Right atrium auricular region (tissue), 2 donors: ENCODE results near the gene TMEM151A. TPM values are rescaled to one million over a fixed set of nuclear protein-coding genes. Genes with fewer than 3 reads are reported as not detected.
"Not testable (repeated sequence)": the region's sequence is repeated elsewhere in the genome, so short reads cannot be mapped to it uniquely, and the experiment has no call there.

Source experiments
- DNase-seq: peaks from one replicate; pipeline ENCODE4 v3.0.0-alpha.2; 2019; ENCODE audit warnings: low spot score
- H3K27ac ChIP-seq, 2 donors: fragments of 200-600 bp; sonication (generic); 1 replicate in 1 of 2; 2 replicates in 1 of 2; pipeline ENCODE4 v1.5.1; 2016 to 2019
- H3K27me3 ChIP-seq, 2 donors: fragments of 200-600 bp; sonication (generic); one replicate each; pipeline versions ENCODE4 v1.5.1 to v1.6.0; 2017 to 2019
- H3K36me3 ChIP-seq: fragments of 200-600 bp; sonication (generic); one replicate; pipeline ENCODE4 v1.5.1; 2016
- H3K4me1 ChIP-seq, 2 donors: fragments of 200-600 bp; sonication (generic); one replicate each; pipeline versions ENCODE4 v1.5.1 to v1.6.0; 2017 to 2019
- H3K4me3 ChIP-seq, 2 donors: fragments of 200-600 bp; sonication (generic); 1 replicate in 1 of 2; 2 replicates in 1 of 2; pipeline ENCODE4 v1.5.1; 2017 to 2019; ENCODE audit warnings: mild to moderate bottlenecking in 1 of 2, moderate library complexity in 1 of 2
- H3K9me3 ChIP-seq, 2 donors: fragments of 200-600 bp; sonication (generic); one replicate each; pipeline ENCODE4 v1.5.1; 2019
- CTCF ChIP-seq, 2 donors: fragments of 200-600 bp; sonication (generic); IDR thresholded peaks; one replicate each; pipeline ENCODE4 v1.5.1; 2019; ENCODE audit warnings: antibody characterized with exemption in 2 of 2
- total RNA-seq, 2 donors: library from RNA; depleted of rRNA; stranded (reverse); fragments of >200 nt; gene quantifications; one replicate each; pipeline ENCODE4 v1.1.0, GENCODE V29; 2016

The TMEM151A gene
- total RNA-seq, 2 donors from 2014 or later, result 1.4 to 5.5 TPM

- no peak for DNase-seq
- Histone ChIP-seq H3K4me1 (peaks cover 0 to 61% of the 10 kb centered on the region in 2 donors), H3K4me3 (peak overlapping the region; percentile 33 to 58), H3K36me3 (no peaks in the 10 kb centered on the region), H3K27me3 (no peaks in the 10 kb centered on the region), H3K27ac (peak overlapping the region; percentile 78 to 90), H3K9me3 (no peaks in the 10 kb centered on the region)
- TF ChIP-seq CTCF (IDR thresholded peaks at IDR 0.05), result no peak
These were observed 25.6 kb downstream of the TMEM151A start for GRCh38 chr11:66317322-66317722.

GRCh38 chr11:66317723-66318599 lies 26.3 kb downstream of the TMEM151A start:
- Histone ChIP-seq H3K9me3 (no peaks in the 10 kb centered on the region), H3K36me3 (no peaks in the 10 kb centered on the region), H3K4me1 (peaks cover 0 to 59% of the 10 kb centered on the region in 2 donors), H3K27me3 (no peaks in the 10 kb centered on the region), H3K4me3 (no peak overlapping the region), H3K27ac (peak overlapping the region; percentile 78 to 90)
- no peak for TF ChIP-seq CTCF (IDR thresholded peaks at IDR 0.05)
- peak; percentile 93 for DNase-seq

GRCh38 chr11:66318600-66318970 lies 26.9 kb downstream of the TMEM151A start:
- H3K27me3 ChIP-seq, result no peaks in the 10 kb centered on the region
- H3K36me3 ChIP-seq, result no peaks in the 10 kb centered on the region
- peak overlapping the region; percentile 30 to 90 for H3K27ac ChIP-seq
- H3K4me1 ChIP-seq, result peaks cover 0 to 52% of the 10 kb centered on the region in 2 donors
- no peak overlapping the region for H3K4me3 ChIP-seq
- no peaks in the 10 kb centered on the region for H3K9me3 ChIP-seq
- no peak for DNase-seq
- no peak for TF ChIP-seq CTCF (IDR thresholded peaks at IDR 0.05)

DNA sequence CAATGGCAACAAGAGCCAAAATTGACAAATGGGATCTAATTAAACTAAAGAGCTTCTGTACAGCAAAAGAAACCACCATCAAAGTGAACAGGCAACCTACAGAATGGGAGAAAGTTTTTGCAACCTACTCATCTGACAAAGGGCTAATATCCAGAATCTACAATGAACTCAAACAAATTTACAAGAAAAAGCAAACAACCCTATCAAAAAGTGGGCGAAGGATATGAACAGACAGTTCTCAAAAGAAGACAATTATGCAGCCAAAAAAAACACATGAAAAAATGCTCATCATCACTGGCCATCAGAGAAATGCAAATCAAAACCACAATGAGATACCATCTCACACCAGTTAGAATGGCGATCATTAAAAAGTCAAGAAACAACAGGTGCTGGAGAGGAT lies 28.6 kb downstream of the TMEM151A start:
- H3K36me3 ChIP-seq, H3K27me3 ChIP-seq, H3K4me3 ChIP-seq, DNase-seq, H3K9me3 ChIP-seq, H3K27ac ChIP-seq: not testable (repeated sequence)
- peaks cover 0 to 35% of the 10 kb centered on the region in 2 donors for H3K4me1 ChIP-seq

- H3K4me1 ChIP-seq, result peaks cover 0 to 36% of the 10 kb centered on the region in 2 donors
- H3K9me3 ChIP-seq, H3K4me3 ChIP-seq, H3K27ac ChIP-seq, H3K36me3 ChIP-seq, DNase-seq, H3K27me3 ChIP-seq: not testable (repeated sequence)
These were observed 29.1 kb downstream of the TMEM151A start for GRCh38 chr11:66320748-66321147.

DNA sequence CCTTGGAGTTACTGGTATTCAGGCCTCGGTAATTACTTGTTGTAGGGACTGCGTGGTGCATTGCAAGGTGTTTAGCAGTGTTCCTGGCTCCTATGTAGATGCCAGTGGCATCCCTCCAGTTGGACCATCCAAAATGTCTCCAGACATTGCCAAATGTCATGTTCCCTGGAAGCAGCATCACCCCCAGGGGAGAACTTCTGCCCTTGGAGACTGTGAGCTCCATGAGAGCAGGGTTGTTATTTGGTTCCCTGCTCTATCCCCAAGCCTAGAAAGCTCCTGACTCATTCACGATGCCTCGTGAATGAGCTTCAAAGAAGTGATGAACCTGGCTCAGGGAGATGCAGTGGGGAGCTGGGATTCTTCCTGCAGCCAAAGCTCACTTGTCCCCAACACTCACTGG lies 29.9 kb downstream of the TMEM151A start:
- H3K27ac ChIP-seq, result peak overlapping the region in 1 of 2 donors; percentile 47

More for the DNA sequence above, 29.9 kb downstream of the TMEM151A start:
- DNase-seq, result no peak
- Histone ChIP-seq H3K4me3 (no peak overlapping the region), H3K9me3 (no peaks in the 10 kb centered on the region), H3K27me3 (no peaks in the 10 kb centered on the region), H3K4me1 (peaks cover 0 to 36% of the 10 kb centered on the region in 2 donors), H3K36me3 (no peaks in the 10 kb centered on the region)
- TF ChIP-seq CTCF (IDR thresholded peaks at IDR 0.05), result no peak
